Coronary artery (tissue), 2 donors: ENCODE data around the gene ZNF212.

ENCODE experiments used
- DNase-seq: peaks from one replicate; pipeline ENCODE4 v3.0.0-alpha.2; 2017; ENCODE audit warnings: low spot score
- H3K27ac ChIP-seq, 2 donors: fragments of 200-600 bp; sonication (generic); one replicate each; pipeline ENCODE4 v1.5.1; 2016 to 2019
- H3K4me3 ChIP-seq: fragments of 200-600 bp; sonication (generic); 2 replicates; pipeline ENCODE4 v1.5.1; 2016; ENCODE audit warnings: mild to moderate bottlenecking, moderate library complexity
- TF ChIP-seq, protein P1 (sequence below): fragments of 200-600 bp; sonication (generic); IDR thresholded peaks from one replicate; pipeline ENCODE4 v1.5.1; 2019; ENCODE audit warnings: antibody characterized with exemption

The ZNF212 gene

DNA sequence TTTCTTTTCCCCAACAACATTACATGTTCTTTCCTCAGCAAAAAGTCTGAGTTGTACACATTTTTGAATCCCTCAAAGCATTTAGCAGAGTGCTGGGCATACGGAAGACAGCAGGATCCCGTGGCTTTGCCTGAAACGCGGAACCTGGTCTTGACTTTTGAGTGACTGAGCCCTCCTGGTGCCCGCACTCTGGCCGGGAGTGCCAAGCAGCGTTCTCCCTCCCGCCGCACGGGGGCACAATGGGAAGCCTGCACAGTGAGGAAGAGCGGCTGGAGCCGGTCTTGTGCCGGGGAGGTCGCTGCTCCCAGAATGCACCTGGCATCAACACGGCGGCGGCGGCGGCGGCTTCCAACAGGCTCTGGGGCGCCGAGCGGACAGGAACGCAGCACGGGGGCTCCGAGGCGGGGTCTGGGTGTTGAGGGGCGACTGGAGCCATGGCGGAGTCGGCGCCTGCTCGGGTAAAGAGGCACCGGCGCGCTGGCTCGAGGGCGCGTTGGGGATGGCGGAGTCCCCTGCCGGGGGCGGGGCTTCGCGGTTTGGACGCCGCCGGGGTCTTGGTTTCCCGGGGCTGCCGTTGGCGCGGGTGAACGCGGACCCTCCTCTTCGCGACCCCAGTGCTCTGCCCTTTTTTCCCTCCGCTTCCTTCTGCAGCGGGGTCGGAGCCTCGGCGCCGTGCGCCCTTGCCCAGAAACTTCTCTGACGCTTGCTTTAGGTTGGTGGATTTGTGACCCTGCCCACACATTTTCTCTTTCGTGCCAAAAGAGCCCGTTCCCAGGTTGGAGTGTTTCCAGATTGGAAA, at the start of gene ZNF212:
Gene ZNF212 (plus strand): TSS at position 307 of the 799 bp plus-strand sequence. CDS start 128 bp downstream, at position 435.
- TF ChIP-seq, protein P1, sequence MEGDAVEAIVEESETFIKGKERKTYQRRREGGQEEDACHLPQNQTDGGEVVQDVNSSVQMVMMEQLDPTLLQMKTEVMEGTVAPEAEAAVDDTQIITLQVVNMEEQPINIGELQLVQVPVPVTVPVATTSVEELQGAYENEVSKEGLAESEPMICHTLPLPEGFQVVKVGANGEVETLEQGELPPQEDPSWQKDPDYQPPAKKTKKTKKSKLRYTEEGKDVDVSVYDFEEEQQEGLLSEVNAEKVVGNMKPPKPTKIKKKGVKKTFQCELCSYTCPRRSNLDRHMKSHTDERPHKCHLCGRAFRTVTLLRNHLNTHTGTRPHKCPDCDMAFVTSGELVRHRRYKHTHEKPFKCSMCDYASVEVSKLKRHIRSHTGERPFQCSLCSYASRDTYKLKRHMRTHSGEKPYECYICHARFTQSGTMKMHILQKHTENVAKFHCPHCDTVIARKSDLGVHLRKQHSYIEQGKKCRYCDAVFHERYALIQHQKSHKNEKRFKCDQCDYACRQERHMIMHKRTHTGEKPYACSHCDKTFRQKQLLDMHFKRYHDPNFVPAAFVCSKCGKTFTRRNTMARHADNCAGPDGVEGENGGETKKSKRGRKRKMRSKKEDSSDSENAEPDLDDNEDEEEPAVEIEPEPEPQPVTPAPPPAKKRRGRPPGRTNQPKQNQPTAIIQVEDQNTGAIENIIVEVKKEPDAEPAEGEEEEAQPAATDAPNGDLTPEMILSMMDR = peak; percentile 78
- Histone ChIP-seq H3K27ac (peak within 1 kb of the TSS; percentile 51 to 82), H3K4me3 (peak within 1 kb of the TSS; percentile 96)
- DNase-seq = peak; percentile 92

DNA sequence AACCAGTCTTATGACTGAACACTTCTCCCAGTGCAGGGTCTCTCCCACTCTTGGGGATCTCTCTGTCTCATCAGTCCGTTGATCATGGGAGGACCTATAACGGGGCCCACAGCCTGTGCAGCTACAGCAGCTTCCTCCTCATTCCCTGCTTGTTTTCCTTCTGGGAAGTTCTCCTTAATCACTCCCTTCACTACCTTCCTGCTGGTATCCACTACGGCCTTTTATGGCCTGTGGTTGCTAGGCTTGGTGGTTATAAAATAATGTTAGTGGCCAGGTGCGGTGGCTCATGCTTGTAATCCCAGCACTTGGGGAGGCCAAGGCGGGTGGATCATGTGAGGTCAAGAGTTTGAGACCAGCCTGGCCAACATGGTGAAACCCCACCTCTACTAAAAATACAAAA, 47.6 kb upstream of the ZNF212 start:
- no peak overlapping the region for H3K27ac ChIP-seq
- DNase-seq = no peak
- no peak overlapping the region for H3K4me3 ChIP-seq
- TF ChIP-seq, protein P1 = no peak

DNA sequence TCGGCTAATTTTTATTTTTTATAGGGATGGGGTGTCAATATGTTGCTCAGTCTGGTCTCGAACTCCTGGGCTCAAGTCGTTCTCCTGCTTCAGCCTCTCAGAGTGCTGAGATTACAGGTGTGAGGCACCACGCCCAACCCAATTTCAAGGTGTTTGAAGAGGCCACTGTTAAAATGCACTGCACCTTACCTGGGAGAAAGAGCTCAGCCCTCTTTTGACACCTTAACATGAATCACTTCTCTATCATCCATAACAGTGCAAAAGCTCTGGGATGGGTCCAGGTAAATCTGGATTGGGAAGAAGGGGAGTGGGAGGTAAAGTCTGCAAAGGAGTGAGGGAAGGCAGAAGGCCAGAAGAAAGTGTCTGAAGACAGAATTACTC, 44.7 kb upstream of the ZNF212 start:
- DNase-seq = no peak
- H3K27ac ChIP-seq = peak overlapping the region; percentile 68 to 95
- TF ChIP-seq, protein P1 = no peak
- H3K4me3 ChIP-seq = peak overlapping the region; percentile 93

DNA sequence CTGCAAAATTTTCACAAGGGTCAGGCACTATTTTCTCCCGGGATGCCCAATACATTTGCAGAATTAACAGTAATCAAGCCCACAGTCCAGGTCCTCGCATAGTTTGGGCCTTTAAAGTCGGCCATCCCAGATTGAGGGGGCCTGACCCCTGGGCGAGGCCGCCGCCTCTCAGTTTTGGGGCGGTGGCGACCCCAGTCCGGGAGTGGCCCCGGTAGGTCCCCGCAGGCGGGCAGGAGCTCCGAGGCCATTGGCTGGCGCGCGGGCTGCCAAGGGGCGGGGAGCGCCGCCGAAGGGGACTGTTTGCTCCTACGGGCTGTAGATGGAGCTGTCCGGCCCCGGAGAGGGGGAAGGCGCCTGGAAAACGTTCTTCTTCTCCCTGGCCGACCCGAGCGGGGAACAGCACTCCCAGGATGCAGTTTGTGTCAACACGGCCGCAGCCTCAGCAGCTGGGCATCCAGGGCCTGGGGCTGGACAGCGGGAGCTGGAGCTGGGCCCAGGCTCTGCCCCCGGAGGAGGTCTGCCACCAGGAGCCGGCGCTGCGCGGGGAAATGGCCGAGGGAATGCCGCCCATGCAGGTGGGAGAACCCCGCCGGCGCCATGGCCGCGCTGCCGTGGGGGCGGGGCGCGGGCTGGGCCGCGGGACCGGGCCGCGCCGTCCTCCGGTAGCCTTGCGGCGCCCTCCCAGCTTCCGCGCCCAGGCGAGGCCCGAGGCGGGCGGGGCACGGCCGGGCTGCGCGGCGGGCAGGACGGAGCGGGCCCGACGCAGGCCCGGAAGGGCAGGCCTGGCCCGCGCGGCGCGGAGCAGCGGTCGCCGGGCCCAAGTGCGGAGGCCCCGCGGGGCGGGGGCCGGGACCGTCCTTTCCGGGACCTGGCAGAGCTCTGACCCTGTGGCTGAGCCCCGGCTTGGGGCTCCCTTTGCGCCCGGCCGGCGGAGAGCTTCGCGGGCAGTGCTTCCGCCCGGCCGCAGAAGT, 44.0 kb upstream of the ZNF212 start, which contains the start of gene ZNF282:
Gene ZNF282 (plus strand): TSS at position 367 of the 971 bp plus-strand sequence. CDS start 44 bp downstream, at position 411.
- Histone ChIP-seq H3K4me3 (peak within 1 kb of the TSS; percentile 93), H3K27ac (peak within 1 kb of the TSS; percentile 68 to 95)
- TF ChIP-seq, protein P1 = peak; percentile 66
- peak; percentile 95 for DNase-seq

DNA sequence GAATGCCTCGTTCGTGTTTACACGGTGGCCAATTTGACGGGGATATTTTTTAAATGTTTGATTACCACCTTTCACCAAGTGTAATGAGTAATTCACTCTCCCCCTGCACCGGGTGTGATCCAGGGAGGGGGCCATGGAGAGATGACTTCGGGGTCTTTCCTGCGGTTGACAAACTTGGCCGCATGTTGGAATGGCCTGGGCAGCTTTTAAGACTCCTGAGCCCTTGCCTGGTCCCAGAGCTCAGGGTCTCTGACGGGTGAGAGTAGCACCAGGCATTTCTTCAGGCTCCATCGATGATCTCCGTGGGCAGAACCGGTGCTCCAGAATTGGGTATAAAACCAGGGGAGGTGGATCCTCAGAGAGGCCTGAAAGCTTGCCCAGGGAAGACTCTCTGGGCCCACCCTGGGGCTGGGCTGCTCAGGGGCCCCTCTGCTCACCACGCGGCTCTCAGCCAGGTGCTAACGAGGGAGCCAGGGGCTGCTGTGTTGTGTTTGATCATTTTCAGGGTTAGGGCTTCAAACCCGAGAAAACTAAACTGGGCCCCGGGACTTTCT, 43.2 kb upstream of the ZNF212 start:
- no peak for DNase-seq
- TF ChIP-seq, protein P1 = no peak
- H3K27ac ChIP-seq = peak overlapping the region; percentile 68 to 95

DNA sequence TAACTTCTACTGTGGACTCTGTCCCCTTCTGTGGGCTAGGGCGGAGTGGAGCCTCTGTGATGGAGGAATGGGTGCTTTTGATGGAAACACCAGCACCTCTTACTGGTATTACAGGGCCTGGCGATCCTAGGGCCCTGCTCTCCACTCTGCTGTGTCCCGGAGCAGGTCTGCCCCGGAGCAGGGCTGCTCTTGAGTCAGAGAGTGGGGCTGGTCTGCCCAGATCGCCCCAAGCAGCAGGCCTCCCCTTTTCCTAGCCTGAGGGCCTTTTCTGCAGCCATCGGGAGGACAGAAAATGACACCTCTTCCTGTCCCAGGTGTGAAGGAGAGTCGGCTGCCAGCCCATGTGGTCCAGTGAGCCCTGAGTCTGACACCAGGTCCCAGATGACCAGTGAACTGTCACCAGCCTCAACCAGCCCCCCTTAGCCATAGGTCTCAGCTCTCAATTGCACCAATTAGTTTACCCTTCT, 42.7 kb upstream of the ZNF212 start:
- TF ChIP-seq, protein P1 = no peak
- Histone ChIP-seq H3K27ac (peak overlapping the region; percentile 68 to 95), H3K4me3 (peak overlapping the region; percentile 93)
- no peak for DNase-seq

More for the DNA sequence above, 43.2 kb upstream of the ZNF212 start:
- H3K4me3 ChIP-seq = peak overlapping the region; percentile 93
